RWPE1 (cell line): ENCODE data around the gene HSPA6.
A peak's percentile ranks its signal among the peaks of the same experiment; 100 is the strongest.
"Not testable (repeated sequence)": the region's sequence is repeated elsewhere in the genome, so short reads cannot be mapped to it uniquely, and the experiment has no call there.

ENCODE experiments used
- CTCF ChIA-PET: fragments of 350-600 bp; sonication (Branson Sonifier 250); formaldehyde crosslinking; extraction: SDS; loops from one replicate; lab custom pipeline; 2021; lab: Yijun Ruan, JAX
- POLR2A ChIA-PET: fragments of 400-600 bp; formaldehyde crosslinking; extraction: SDS; loops from one replicate; lab custom pipeline; 2020; ENCODE audit warnings: antibody characterized with exemption; ENCODE audit not compliant: low non-redundant PET; lab: Yijun Ruan, JAX
- DNase-seq: peaks from one replicate; pipeline ENCODE4 v3.0.0; 2012; ENCODE audit warnings: low spot score
- H3K27ac ChIP-seq: fragments of 450-650 bp; 2 replicates; pipeline ENCODE4 v1.5.1; 2017
- CTCF ChIP-seq: fragments of 450-650 bp; conservative IDR thresholded peaks from 2 replicates; pipeline ENCODE4 v1.5.1; 2017; ENCODE audit warnings: low read depth, mild to moderate bottlenecking

HSPA6 gene

GRCh38 chr1:161523817-161524741, at the start of gene HSPA6:
TSS of gene HSPA6 (plus strand) at chr1:161524540. CDS start at chr1:161524659, 119 bp downstream.
- peak; percentile 91 for DNase-seq
- peak within 1 kb of the TSS; percentile 95 for H3K27ac ChIP-seq
- POLR2A ChIA-PET, result interaction anchor here (0.7 kb wide), 1 partner anchor 44 kb away, joined by 4 read pairs; no protein-coding TSS in a partner anchor
- CTCF ChIA-PET, result not testable (repeated sequence)

GRCh38 chr1:161477711-161478110, 46.6 kb upstream of the HSPA6 start:
- DNase-seq, H3K27ac ChIP-seq, CTCF ChIA-PET, POLR2A ChIA-PET: not testable (repeated sequence)

- DNase-seq, result no peak
- TF ChIP-seq CTCF, result no peak
- H3K27ac ChIP-seq, result no peak overlapping the region
- CTCF ChIA-PET, result no interaction called here
- POLR2A ChIA-PET, result no interaction called here
These were observed 45.4 kb upstream of the HSPA6 start for GRCh38 chr1:161478985-161479384.

- H3K27ac ChIP-seq, result no peak overlapping the region
- CTCF ChIA-PET, result interaction anchor here (0.6 kb wide), 1 partner anchor 359 kb away, joined by 3 read pairs; no protein-coding TSS in a partner anchor
- peak; percentile 36 for DNase-seq
- no peak for TF ChIP-seq CTCF
- POLR2A ChIA-PET, result no interaction called here
These were observed 43.8 kb upstream of the HSPA6 start for GRCh38 chr1:161480381-161481035.

GRCh38 chr1:161481624-161482392, 42.5 kb upstream of the HSPA6 start:
- ChIA-PET CTCF (no interaction called here), POLR2A (interaction anchor here (0.7 kb wide), 1 partner anchor 1270 kb away, joined by 4 read pairs; no protein-coding TSS in a partner anchor)
- peak; percentile 86 for DNase-seq
- no peak overlapping the region for H3K27ac ChIP-seq
- TF ChIP-seq CTCF, result no peak

GRCh38 chr1:161482610-161483009, 41.7 kb upstream of the HSPA6 start:
- no peak overlapping the region for H3K27ac ChIP-seq
- ChIA-PET CTCF (no interaction called here), POLR2A (interaction anchor here (0.7 kb wide), 1 partner anchor 1269 kb away, joined by 4 read pairs; no protein-coding TSS in a partner anchor)
- no peak for TF ChIP-seq CTCF
- no peak for DNase-seq

GRCh38 chr1:161483361-161483760, 41.0 kb upstream of the HSPA6 start:
- no peak overlapping the region for H3K27ac ChIP-seq
- ChIA-PET CTCF (no interaction called here), POLR2A (no interaction called here)
- no peak for DNase-seq
- no peak for TF ChIP-seq CTCF
